Liver (tissue), 9 donors: ENCODE results near the gene EXOC2. TPM values are rescaled to one million over a fixed set of nuclear protein-coding genes. Genes with fewer than 3 reads are reported as not detected.

Experiments
- DNase-seq: peaks from one replicate; pipeline ENCODE4 v3.0.0-alpha.2; 2017; ENCODE audit warnings: low spot score
- H3K27ac ChIP-seq, 2 donors: one replicate each; pipeline ENCODE4 v1.7.0; 2013; ENCODE audit warnings: inconsistent platforms in 2 of 2, low read length in 2 of 2, control low read depth in 1 of 2, low read depth in 1 of 2, mild to moderate bottlenecking in 1 of 2
- H3K27me3 ChIP-seq, 4 donors: one replicate each; pipeline versions ENCODE4 v1.6.1 to v1.7.0; 2013; ENCODE audit warnings: low read length in 3 of 4, inconsistent platforms in 1 of 4, mild to moderate bottlenecking in 1 of 4, moderate library complexity in 1 of 4; ENCODE audit not compliant: control insufficient read depth in 4 of 4, insufficient read depth in 4 of 4
- H3K36me3 ChIP-seq, 4 donors: one replicate each; pipeline versions ENCODE4 v1.6.1 to v1.7.0; 2013; ENCODE audit warnings: low read length in 3 of 4, mild to moderate bottlenecking in 3 of 4, low read depth in 1 of 4, moderate library complexity in 1 of 4; ENCODE audit not compliant: control insufficient read depth in 4 of 4, insufficient read depth in 3 of 4
- H3K4me1 ChIP-seq, 4 donors: one replicate each; pipeline versions ENCODE4 v1.6.1 to v1.7.0; 2013; ENCODE audit warnings: low read length in 3 of 4, mild to moderate bottlenecking in 3 of 4, moderate library complexity in 1 of 4; ENCODE audit not compliant: control insufficient read depth in 4 of 4, insufficient read depth in 4 of 4
- H3K4me3 ChIP-seq, 3 donors: one replicate each; pipeline versions ENCODE4 v1.6.1 to v1.7.0; 2013; ENCODE audit warnings: low read length in 3 of 3, control low read depth in 1 of 3, low read depth in 1 of 3, mild to moderate bottlenecking in 1 of 3
- H3K9ac ChIP-seq, 2 donors: one replicate each; pipeline ENCODE4 v1.7.0; 2013; ENCODE audit warnings: low read length in 2 of 2, mild to moderate bottlenecking in 2 of 2, moderate library complexity in 2 of 2, control low read depth in 1 of 2, low read depth in 1 of 2
- H3K9me3 ChIP-seq, 4 donors: one replicate each; pipeline versions ENCODE4 v1.6.1 to v1.7.0; 2013; ENCODE audit warnings: low read length in 3 of 4; ENCODE audit not compliant: control insufficient read depth in 4 of 4
- EGR1 ChIP-seq, 2 donors: IDR thresholded peaks; 2 replicates each; pipeline ENCODE4 v1.6.1; 2016 to 2018; ENCODE audit warnings: antibody characterized with exemption in 2 of 2, low read depth in 2 of 2
- FOXA1 ChIP-seq: IDR thresholded peaks from 2 replicates; pipeline ENCODE4 v1.6.1; 2016; ENCODE audit warnings: antibody characterized with exemption
- FOXA2 ChIP-seq: IDR thresholded peaks from 2 replicates; pipeline ENCODE4 v1.6.1; 2016; ENCODE audit warnings: antibody characterized with exemption
- GABPA ChIP-seq, 2 donors: IDR thresholded peaks in 1 of 2; conservative IDR thresholded peaks in 1 of 2; 2 replicates each; pipeline ENCODE4 v1.6.1; 2016; ENCODE audit warnings: antibody characterized with exemption in 2 of 2, mild to moderate bottlenecking in 1 of 2, moderate library complexity in 1 of 2
- HNF4G ChIP-seq: IDR thresholded peaks from 2 replicates; pipeline ENCODE4 v1.6.1; 2016; ENCODE audit warnings: antibody characterized with exemption
- JUND ChIP-seq, 2 donors: IDR thresholded peaks; 2 replicates each; pipeline ENCODE4 v1.6.1; 2016; ENCODE audit warnings: antibody characterized with exemption in 2 of 2
- NR2F2 ChIP-seq: IDR thresholded peaks from 2 replicates; pipeline ENCODE4 v1.6.1; 2016; ENCODE audit warnings: antibody characterized with exemption
- RAD21 ChIP-seq, 2 donors: IDR thresholded peaks; 2 replicates each; pipeline ENCODE4 v1.6.1; 2016; ENCODE audit warnings: antibody characterized with exemption in 2 of 2, mild to moderate bottlenecking in 2 of 2
- RXRA ChIP-seq, 2 donors: IDR thresholded peaks; 2 replicates each; pipeline ENCODE4 v1.6.1; 2017 to 2018; ENCODE audit warnings: antibody characterized with exemption in 2 of 2, mild to moderate bottlenecking in 1 of 2
- TAF1 ChIP-seq: conservative IDR thresholded peaks from 2 replicates; pipeline ENCODE4 v1.6.1; 2016; ENCODE audit warnings: antibody characterized with exemption, mild to moderate bottlenecking
- YY1 ChIP-seq: IDR thresholded peaks from 2 replicates; pipeline ENCODE4 v1.6.1; 2016; ENCODE audit warnings: antibody characterized with exemption, mild to moderate bottlenecking
- WGBS: extraction: QIAGEN DNeasy Blood & Tissue Kit; methylation state at CpG from one replicate; pipeline ENCODE4 v1.1.7; 2013; 5-methylcytosine and 5-hydroxymethylcytosine counted together
- polyA plus RNA-seq, 2 donors: library from polyadenylated mRNA; stranded (reverse) in 1 of 2; unstranded in 1 of 2; fragments of 200-250 nt in 1 of 2; fragments of >200 nt in 1 of 2; fragmentation: Nextera tagmentation in 1 of 2; extraction: Ambion mirVana in 1 of 2; gene quantifications; one replicate each; pipeline versions ENCODE4 v1.2.1 to v1.2.3, GENCODE V29; 2013 to 2015
- total RNA-seq, 2 donors: library from RNA; depleted of rRNA; stranded (reverse); fragments of >200 nt; gene quantifications; one replicate each; pipeline ENCODE4 v1.2.3, GENCODE V29; 2014
- TF ChIP-seq, protein P1 (sequence below): IDR thresholded peaks from 2 replicates; pipeline ENCODE4 v1.6.1; 2016; ENCODE audit warnings: antibody characterized with exemption
- TF ChIP-seq, protein P2 (sequence below): IDR thresholded peaks from 2 replicates; pipeline ENCODE4 v1.6.1; 2016; ENCODE audit warnings: antibody characterized with exemption
- TF ChIP-seq, protein P3 (sequence below): IDR thresholded peaks from 2 replicates; pipeline ENCODE4 v1.6.1; 2016; ENCODE audit warnings: antibody characterized with exemption, mild to moderate bottlenecking
- TF ChIP-seq, protein P4 (sequence below): fragments of 150-350 bp; IDR thresholded peaks from 2 replicates; pipeline ENCODE4 v1.5.1; 2017; ENCODE audit warnings: improper control_type of control experiment, low read depth, low read length; ENCODE audit not compliant: missing input control
- donor health status: healthy.
- donor health status: healthy.
- donor health status: healthy.
- donor health status: healthy.
- donor health status: healthy.

Gene EXOC2
- total and polyA plus RNA-seq, 4 donors, result 6.7 to 15.3 (median 9.2) TPM

- DNase-seq, result no peak
- Histone ChIP-seq H3K4me3 (no peak overlapping the region), H3K27me3 (no peaks in the 10 kb centered on the region), H3K4me1 (no peaks in the 10 kb centered on the region), H3K36me3 (peaks cover 5 to 21% (median 13%) of the 10 kb centered on the region in 4 donors), H3K27ac (no peak overlapping the region), H3K9ac (no peak overlapping the region), H3K9me3 (no peaks in the 10 kb centered on the region)
- TF ChIP-seq, protein P1, sequence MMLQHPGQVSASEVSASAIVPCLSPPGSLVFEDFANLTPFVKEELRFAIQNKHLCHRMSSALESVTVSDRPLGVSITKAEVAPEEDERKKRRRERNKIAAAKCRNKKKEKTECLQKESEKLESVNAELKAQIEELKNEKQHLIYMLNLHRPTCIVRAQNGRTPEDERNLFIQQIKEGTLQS, result no peak
- TF ChIP-seq JUND (IDR thresholded peaks at IDR 0.05) (no peak), RAD21 (IDR thresholded peaks at IDR 0.05) (no peak), YY1 (no peak), FOXA2 (no peak), RXRA (IDR thresholded peaks at IDR 0.05) (no peak), EGR1 (IDR thresholded peaks at IDR 0.05; ENCODE audit: low read depth in 2 of 2) (no peak), FOXA1 (no peak), HNF4G (no peak), GABPA (IDR thresholded peaks at IDR 0.05 in 1 of 2, conservative IDR thresholded peaks at IDR 0.05 in 1 of 2) (no peak), TAF1 (no peak), NR2F2 (no peak)
- TF ChIP-seq, protein P2, sequence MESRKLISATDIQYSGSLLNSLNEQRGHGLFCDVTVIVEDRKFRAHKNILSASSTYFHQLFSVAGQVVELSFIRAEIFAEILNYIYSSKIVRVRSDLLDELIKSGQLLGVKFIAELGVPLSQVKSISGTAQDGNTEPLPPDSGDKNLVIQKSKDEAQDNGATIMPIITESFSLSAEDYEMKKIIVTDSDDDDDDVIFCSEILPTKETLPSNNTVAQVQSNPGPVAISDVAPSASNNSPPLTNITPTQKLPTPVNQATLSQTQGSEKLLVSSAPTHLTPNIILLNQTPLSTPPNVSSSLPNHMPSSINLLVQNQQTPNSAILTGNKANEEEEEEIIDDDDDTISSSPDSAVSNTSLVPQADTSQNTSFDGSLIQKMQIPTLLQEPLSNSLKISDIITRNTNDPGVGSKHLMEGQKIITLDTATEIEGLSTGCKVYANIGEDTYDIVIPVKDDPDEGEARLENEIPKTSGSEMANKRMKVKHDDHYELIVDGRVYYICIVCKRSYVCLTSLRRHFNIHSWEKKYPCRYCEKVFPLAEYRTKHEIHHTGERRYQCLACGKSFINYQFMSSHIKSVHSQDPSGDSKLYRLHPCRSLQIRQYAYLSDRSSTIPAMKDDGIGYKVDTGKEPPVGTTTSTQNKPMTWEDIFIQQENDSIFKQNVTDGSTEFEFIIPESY, result no peak
- TF ChIP-seq, protein P3, sequence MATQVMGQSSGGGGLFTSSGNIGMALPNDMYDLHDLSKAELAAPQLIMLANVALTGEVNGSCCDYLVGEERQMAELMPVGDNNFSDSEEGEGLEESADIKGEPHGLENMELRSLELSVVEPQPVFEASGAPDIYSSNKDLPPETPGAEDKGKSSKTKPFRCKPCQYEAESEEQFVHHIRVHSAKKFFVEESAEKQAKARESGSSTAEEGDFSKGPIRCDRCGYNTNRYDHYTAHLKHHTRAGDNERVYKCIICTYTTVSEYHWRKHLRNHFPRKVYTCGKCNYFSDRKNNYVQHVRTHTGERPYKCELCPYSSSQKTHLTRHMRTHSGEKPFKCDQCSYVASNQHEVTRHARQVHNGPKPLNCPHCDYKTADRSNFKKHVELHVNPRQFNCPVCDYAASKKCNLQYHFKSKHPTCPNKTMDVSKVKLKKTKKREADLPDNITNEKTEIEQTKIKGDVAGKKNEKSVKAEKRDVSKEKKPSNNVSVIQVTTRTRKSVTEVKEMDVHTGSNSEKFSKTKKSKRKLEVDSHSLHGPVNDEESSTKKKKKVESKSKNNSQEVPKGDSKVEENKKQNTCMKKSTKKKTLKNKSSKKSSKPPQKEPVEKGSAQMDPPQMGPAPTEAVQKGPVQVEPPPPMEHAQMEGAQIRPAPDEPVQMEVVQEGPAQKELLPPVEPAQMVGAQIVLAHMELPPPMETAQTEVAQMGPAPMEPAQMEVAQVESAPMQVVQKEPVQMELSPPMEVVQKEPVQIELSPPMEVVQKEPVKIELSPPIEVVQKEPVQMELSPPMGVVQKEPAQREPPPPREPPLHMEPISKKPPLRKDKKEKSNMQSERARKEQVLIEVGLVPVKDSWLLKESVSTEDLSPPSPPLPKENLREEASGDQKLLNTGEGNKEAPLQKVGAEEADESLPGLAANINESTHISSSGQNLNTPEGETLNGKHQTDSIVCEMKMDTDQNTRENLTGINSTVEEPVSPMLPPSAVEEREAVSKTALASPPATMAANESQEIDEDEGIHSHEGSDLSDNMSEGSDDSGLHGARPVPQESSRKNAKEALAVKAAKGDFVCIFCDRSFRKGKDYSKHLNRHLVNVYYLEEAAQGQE, result no peak
- TF ChIP-seq, protein P4, sequence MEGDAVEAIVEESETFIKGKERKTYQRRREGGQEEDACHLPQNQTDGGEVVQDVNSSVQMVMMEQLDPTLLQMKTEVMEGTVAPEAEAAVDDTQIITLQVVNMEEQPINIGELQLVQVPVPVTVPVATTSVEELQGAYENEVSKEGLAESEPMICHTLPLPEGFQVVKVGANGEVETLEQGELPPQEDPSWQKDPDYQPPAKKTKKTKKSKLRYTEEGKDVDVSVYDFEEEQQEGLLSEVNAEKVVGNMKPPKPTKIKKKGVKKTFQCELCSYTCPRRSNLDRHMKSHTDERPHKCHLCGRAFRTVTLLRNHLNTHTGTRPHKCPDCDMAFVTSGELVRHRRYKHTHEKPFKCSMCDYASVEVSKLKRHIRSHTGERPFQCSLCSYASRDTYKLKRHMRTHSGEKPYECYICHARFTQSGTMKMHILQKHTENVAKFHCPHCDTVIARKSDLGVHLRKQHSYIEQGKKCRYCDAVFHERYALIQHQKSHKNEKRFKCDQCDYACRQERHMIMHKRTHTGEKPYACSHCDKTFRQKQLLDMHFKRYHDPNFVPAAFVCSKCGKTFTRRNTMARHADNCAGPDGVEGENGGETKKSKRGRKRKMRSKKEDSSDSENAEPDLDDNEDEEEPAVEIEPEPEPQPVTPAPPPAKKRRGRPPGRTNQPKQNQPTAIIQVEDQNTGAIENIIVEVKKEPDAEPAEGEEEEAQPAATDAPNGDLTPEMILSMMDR, result no peak
- WGBS, result 97% methylated on average over 6 of the region's 6 CpGs
These were observed 208.2 kb downstream of the EXOC2 start for GRCh38 chr6:484746-485145.

- no peaks in the 10 kb centered on the region for H3K9me3 ChIP-seq
- no peaks in the 10 kb centered on the region for H3K4me1 ChIP-seq
- no peak overlapping the region for H3K9ac ChIP-seq
- H3K4me3 ChIP-seq, result no peak overlapping the region
- TF ChIP-seq TAF1, result no peak
- 93% methylated on average over 4 of the region's 4 CpGs for WGBS
- DNase-seq, result no peak
- H3K27me3 ChIP-seq, result no peaks in the 10 kb centered on the region
- H3K27ac ChIP-seq, result no peak overlapping the region
- H3K36me3 ChIP-seq, result peaks cover 5 to 21% (median 13%) of the 10 kb centered on the region in 4 donors
These were observed 208.7 kb downstream of the EXOC2 start for GRCh38 chr6:484086-484745.
